HG03108 (cell line): ENCODE data around the gene INO80D.
"Not testable (repeated sequence)": the region's sequence is repeated elsewhere in the genome, so short reads cannot be mapped to it uniquely, and the experiment has no call there.

Source experiments
- ATAC-seq: cut with Tn5 transposase; IDR thresholded peaks from one replicate; pipeline ENCODE4 v1.9.1; 2021; ENCODE audit warnings: moderate library complexity; ENCODE audit not compliant: unreplicated experiment

INO80D gene

DNA sequence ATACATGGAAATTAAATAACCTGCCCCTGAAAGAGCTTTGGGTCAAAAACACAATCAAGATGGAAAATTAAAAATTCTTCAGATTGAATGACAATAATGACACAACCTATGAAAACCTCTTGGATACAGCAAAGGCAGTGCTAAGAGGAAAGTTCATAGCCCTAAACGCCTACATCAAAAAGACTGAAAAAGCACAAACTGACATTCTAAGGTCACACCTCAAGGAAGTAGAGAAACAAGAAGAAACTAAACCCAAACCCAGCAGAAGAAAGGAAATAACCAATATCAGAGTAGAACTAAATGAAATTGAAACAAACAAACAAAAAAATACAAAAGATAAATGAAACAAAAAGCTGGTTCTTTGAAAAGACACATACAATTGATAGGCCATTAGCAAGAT is 52.5 kb downstream of the INO80D start:
- not testable (repeated sequence) for ATAC-seq

DNA sequence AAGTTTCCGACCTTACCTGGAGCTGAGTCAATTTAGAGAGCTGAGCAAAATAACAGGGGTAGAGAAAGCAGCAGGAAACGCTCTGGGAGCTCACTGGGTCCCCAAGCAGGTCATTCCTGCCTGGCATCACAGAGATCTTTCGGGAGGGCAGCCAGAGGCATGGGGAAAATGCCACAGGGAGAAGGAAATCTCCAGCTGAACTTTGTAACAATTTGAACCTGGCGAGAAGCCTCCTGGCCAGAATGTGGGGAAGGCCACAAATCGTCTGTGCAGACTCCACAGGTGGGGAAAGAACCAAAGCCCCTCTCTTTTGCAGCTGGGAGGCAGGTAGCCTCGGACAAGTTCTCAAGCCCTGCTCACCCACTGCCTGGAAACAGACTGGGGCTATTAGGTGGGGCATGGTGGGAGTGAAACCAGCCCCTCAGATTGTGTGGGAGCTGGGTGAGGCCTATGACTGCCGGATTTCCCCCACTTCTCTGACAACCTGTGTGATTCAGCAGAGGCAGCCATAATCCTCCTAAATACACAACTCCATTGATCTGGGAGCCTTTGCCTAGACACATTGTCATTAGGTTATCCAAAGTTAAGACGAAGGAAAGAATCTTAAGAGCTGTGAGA is 53.9 kb downstream of the INO80D start:
- no peak for ATAC-seq

DNA sequence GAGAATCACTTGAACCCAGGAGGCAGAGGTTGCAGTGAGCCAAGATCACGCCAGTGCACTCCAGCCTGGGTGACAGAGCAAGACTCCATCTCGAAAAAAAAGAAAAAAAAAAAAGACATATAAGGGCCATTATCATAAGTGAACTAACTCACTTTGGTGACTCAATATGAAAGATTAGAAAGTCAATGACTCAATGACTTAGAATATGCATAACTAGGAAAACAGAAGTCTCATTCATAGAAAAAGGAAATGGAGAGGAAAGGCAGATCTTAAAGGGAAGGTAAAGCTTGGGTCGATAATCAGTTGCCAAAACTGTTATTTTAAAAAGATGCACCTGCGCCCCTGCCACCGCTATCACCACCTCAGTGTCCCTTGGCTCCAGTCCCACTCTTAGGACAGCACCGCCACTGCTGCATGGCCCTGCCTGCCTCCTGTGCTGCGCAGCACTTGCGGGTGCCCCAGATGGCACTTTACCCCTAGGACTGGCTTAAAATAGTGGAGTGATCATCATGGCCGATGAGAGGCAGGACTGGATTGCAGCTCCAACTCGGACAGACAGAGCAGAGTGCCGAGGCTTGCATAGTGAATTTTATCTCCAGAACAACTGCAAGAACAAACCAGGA is 54.7 kb downstream of the INO80D start:
- no peak for ATAC-seq

DNA sequence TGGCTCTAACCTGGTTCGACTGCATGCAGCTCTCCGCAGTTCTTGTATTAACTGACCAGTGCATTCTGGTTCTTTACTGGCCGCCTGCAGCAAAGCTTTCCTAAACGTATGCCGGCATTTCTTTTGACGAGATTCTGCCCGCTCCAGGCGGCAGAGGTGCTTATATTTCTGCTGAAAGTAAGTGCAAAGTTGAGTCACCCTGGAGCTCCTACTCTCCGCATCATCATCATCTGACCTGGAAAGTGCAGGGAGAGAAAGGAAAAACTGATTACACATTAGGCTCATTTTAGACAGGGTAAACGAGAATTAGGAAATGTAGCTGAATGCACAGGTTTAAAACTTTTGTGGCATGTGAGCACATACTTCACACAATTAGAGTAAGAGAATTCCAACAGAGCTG is 57.9 kb downstream of the INO80D start:
- no peak for ATAC-seq

DNA sequence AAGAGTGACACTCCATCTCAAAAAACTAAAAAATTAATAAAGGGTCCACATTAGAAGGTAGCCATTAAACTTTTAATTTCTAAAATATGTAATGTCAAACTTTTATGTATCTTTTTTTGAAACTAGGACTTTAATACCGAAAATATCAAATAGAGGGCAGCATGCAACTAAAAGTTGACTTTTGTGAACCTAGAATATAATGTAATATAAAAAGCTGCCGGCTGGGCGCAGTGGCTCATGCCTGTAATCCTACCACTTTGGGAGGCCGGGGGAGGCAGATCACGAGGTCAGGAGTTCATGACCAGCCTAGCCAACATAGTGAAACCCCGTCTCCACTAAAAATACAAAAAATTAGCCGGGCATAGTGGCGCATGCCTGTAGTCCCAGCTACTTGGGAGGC is 62.8 kb downstream of the INO80D start:
- ATAC-seq: no peak

DNA sequence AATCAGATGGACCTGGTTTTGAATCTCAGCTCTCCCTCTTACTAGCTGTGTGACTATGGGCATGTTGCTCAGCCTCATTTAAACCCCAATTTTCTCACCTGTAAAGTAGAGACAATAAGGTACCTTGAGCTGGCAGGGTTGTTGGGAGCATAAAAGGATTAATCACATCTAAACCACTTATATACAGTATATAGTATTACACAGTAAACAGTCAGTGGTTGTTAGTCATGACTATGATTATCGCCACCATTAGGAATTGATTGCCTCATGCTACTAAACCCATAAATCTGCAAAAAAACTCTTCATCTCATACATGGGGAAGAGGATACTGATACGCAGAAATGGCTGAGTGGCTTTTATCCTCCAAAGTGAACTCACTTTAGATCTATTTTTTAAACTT is 65.8 kb downstream of the INO80D start:
- ATAC-seq: no peak

DNA sequence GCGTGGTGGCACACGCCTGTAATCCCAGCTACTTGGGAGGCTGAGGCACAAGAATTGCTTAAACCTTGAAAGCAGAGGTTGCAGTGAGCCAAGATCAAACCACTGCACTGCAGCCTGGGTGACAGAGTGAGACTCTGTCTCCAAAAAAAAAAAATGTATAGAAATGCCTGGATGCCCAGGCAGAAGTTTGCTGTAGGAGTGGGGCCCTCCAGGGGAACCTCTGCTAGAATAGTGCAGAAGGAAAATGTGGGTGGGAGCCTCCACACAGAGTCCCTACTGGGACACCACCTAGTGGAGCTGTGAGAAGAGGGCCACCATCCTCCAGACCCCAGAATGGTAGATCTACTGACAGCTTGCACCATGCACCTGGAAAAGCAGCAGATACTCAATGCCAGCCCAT is 70.2 kb downstream of the INO80D start:
- ATAC-seq: not testable (repeated sequence)

DNA sequence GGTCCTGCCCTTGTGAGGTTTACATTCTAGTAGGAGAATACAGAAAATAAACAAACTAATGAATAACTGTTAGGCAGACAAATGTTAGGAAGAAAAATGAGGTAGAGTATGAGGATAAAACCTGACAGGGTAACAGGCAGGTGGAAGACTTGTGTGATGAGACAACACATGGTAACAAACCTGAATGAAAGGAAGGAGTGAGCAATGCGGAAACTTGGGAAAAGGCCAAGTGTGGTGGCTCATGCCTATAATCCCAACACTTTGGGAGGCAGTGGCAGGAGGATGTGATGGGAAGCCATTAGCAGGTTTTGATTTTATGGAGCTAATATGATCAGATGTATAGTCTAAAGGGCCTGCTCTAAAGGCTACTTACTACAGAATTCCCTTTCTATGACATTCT is 74.2 kb downstream of the INO80D start:
- no peak for ATAC-seq

DNA sequence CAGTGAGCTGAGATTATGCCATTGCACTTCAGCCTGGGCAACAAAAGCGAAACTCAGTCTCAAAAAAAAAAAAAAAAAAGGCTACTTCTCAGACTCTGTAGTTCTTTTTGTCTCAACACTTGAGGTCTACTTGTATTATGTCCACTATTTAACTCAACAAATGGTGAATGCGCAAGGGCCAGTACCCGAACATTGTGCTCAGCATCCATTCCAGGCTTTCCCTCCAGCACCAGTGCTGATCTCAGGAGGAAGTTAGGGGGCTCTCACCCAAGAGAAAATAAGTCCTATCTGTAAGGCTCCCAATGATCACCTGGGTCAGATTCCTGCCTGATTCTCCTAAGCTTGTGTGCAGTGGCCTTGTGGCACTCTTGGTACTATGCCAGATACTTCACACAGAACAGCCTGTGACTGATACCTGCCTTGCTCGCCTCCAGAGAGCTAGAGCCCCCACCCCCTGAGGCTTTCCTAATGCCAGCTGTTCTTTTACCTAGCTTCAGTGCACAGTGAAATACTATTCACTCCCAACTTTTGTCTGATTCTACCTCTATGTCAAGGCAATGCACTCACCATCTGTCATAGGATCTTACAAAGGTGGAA is 74.9 kb downstream of the INO80D start:
- no peak for ATAC-seq

DNA sequence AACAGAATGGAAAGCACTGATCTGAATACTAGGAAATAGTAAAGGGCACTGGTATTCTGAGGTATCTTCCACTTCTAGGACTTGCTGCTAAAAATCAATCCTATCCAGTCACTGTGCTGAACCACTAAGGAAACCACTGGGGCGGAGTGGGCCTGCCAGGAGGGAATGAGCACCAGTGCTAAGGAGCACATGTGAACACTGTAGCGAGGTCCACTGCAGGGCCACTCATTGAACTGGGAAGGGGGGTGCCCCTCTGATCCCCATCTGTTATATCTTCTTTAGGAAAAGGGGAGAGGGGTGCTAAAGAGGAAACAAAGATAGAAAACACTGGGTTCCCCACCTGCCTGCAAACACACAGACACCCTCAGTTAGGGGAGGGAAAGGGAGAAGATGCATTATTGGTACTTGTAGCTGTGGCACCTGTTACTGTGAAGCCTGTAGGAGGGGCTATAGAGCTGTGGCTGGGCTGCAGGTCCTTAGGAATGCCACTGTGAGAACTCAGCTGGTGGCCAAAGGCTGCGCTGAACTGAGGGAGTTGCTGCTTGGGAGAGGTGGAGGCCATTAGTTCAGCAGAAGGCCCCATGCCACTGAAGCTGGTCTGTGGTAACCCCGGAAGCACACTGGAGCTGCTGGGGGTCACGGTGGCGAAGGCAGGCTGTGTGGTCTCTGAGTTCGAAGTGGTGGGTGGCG is 81.8 kb downstream of the INO80D start:
- no peak for ATAC-seq

DNA sequence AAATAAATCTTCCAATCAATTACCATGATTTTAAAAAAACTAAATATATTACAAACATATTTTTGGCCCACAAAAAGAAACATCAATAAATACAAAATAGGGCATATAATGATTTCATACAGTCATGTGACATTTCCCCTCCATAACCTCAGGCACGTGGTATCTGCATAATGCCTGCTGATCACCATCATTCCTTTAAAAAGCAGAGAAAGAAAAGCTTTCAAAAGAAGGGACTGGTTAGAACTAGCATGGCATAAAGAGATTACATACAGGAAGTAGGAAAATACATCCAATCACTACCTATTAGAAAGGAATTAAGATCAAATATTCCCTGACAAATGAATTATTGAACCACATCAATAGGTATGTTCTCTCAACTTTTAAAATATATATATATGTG is 83.5 kb downstream of the INO80D start:
- no peak for ATAC-seq

DNA sequence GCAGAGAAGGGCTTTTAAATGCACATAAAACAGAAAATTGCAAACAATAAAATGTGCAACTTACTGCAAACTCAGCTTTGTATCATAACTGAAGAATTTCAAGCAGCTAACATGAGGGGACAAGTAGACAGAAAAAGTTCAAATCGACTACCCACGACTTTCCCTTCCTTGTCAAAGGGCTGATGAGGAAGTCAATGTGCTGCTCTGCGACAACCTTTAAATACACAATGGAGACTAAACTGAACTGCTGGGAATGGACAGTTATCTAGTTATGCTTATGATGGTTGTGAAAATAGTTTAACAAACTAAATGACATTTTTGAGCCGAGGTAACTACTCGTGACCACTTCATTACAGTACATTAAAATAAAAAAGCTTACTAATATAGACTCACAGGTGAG is 84.1 kb downstream of the INO80D start:
- no peak for ATAC-seq

DNA sequence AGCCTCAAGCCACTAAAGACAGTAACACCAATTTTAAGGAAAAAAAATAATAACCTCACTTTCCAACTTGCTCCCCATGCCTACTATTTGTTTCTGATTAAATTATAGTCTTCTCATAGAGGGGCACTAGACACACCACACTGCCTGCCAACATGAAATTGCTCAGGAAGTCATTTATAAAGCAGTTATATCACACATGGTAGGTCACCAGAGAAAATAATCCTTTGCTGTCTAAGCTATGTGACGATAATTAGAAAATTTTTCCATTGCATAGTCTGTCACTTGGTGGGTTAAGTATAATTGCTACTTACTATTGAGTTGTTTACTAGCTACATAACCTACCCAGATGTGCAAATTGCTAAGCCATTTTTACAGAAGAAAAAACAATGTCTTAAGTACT is 85.2 kb downstream of the INO80D start:
- no peak for ATAC-seq

DNA sequence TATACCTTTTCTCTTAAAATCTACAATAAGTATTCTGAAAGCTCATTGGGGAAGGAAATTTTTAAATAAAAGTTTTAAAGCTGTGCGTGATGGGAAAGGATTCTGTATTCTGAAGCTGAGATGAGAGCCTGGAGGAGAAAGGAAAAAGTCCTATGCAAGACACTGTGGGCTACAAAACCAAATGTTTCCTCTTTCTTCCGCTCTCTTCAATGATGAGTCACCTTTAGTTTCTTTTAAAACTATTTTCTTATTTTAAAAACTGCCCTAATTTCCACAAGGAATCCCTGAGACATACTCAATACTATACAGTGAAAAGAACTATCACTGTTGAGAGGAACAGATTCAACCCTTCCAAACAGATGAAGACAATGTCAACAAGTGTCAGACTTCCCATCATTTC is 87.4 kb downstream of the INO80D start:
- no peak for ATAC-seq

DNA sequence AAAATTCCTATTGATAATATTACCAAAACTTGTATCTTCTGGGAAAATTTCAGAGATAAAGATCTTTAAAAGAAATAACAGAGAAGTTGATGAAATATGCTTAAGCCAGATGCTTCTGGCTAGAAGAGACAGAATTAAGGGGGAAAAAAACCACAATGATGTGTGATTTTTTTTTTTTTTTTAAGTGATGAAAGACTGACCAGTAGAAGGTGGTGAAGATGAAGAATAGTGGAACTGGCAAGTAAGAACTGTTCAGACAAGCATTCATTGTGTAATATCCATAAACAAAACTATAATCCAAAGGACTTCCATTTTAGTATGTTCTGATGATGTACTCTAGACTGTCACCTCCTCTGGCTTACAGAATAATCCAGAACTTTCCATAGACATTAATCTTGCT is 89.8 kb downstream of the INO80D start:
- no peak for ATAC-seq

DNA sequence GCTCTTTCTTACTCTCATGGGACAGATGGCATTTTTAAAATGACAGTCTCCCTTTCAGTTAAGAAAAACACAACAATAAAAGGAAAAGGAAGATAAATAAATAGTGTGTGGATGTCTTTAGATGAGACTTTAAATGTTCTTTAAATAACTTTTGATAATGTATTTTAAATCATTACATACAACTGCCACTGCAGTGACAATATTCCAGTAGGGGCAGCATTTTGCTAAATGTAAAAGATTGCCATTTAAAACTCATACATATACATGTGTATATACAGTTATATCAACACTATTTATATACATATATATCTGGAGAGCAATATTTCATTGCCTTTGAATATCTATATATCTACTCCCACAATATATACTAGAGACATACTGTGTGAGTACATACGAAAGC is 90.7 kb downstream of the INO80D start:
- no peak for ATAC-seq

DNA sequence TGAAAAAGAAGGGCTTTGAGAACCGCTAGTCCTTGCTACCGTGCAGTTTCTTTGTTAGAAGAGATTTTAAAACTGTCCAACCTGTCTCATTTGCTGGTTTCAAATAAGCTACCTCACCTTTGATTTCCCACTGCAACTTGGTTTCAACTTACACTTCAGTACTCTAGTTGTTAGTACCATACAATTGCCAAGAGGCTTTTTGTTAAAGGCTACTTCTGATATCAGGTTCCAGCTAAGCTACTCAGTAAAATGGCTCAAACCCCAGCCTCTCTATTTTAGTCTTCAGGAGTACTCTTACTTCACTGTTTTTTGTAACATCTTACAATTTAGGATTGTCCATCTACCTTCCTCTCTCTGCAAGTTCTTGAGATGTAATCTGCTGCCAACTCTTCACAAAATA is 91.6 kb downstream of the INO80D start:
- ATAC-seq: no peak

DNA sequence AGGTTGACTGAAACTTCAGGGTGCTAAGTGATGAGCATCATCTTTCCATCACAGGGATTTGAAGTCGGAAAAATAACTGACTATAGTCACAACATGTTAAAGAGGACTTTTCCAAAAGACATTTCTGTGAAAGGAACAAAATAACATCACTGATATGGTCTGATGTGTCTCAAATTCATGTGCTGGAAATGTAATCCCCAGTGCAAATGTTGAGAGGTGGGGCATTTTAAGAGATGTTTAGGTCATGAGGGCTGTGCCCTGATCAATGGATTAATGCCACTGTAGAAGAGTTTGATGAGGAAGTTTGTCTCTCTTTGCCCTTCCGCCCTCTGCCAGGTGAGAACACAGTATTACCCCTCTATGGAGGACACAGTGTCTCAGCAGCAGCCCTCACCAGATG is 95.9 kb downstream of the INO80D start:
- ATAC-seq: no peak

DNA sequence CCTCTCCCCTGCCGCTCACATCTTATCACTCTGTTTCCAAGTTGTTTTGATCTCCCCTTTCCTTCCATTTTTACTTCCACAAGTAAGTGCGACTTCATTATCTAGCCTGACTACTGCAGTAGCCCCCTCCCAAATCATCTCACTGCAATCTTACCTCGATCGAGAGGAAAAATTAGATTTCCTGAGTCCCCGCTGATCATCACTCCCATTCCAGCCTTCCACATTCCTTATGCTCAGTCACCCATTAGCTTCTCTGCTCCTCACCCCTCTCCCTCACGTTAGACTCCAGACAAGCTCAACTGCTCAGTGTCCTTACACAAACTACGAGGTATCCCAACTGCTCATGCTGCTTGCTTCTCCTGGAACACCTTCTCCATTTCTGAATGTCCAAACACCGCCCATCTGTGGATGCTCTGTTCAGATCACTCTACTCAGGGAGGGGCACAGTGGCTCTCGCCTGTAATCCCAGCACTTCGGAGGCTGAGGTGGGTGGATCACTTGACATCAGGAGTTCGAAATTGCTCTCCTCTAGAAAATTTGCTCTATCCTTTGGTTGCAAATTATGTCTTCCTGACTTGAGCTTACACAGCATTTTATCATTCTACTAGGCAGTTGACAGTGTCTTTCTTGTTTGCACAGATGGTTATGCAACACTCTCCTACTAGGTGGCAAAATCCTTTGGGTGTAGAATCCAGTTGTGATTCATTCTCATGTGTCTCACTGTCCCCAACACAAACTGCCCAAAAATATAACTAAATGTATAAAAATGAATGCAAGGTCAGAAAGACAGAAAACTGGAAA is 96.5 kb downstream of the INO80D start:
- no peak for ATAC-seq

DNA sequence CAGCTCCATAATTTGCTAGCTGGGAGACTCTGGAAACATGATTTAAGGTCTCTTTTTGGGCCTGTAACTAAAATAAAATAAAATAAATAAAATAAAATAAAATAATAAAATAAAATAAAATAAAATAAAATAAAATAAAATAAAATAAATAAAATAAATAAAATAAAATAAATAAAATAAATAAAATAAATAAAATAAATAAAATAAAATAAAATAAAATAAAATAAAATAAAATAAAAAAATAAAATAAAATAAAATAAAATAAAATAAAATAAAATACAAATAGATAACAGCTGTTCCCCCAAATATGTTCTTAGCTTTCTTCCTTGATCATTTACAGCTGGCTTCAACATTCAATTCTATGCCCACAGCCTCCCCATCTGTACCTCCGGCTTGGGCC is 97.3 kb downstream of the INO80D start:
- ATAC-seq: not testable (repeated sequence)

DNA sequence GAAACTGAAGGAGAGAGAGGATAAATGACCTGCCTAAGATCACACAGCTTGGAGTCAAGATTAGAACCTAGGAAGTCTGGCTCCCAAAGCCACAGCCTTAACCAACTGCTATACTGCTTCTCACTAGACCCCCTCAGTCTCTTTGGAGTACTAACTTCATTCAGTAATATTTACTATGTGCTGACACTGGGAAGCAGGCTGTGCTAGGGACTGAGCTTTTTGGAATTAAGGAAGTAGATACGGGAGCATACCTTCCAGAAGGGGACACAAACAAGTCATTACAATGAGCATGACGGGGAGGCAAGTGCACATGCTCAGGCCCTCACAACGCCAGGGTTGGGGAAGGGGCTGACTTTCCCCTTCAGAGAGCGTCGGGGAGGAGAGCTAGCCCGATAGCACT is 97.7 kb downstream of the INO80D start:
- ATAC-seq: no peak
